A673 (cell line): ENCODE results near the gene POLR1E. TPM values are rescaled to one million over a fixed set of nuclear protein-coding genes. Genes with fewer than 3 reads are reported as not detected.

Source experiments
- BruUV-seq: library from RNA; stranded (reverse); fragments of 400-500 nt; replicated peaks from 2 replicates; lab custom pipeline; 2021; lab: Mats Ljungman, UMichigan
- CTCF ChIA-PET: fragments of 300-600 bp; sonication (Branson Sonifier 250); formaldehyde crosslinking; loops from one replicate; lab custom pipeline; 2022; ENCODE audit warnings: antibody characterized with exemption; lab: Charles Lee
- POLR2A ChIA-PET: fragments of 300-600 bp; sonication (Branson Sonifier 250); formaldehyde crosslinking; loops from one replicate; lab custom pipeline; 2022; ENCODE audit warnings: antibody characterized with exemption; ENCODE audit not compliant: low non-redundant PET; lab: Charles Lee
- DNase-seq: peaks from one replicate; pipeline ENCODE4 v3.0.0-alpha.2; 2015; ENCODE audit warnings: low spot score
- H3K27ac ChIP-seq: fragments of 200-600 bp; sonication (generic); 2 replicates; pipeline ENCODE4 v1.5.1; 2016; ENCODE audit warnings: mixed run types, low read depth, mild to moderate bottlenecking, mixed read lengths, antibody characterized with exemption, low read length; ENCODE audit not compliant: poor library complexity, severe bottlenecking
- H3K27me3 ChIP-seq: fragments of 200-600 bp; sonication (generic); replicated peaks from 2 replicates; pipeline ENCODE4 v1.6.1; 2017; ENCODE audit warnings: mixed run types, low read depth, mild to moderate bottlenecking, mixed read lengths, antibody characterized with exemption, low read length; ENCODE audit not compliant: insufficient read depth, poor library complexity
- H3K36me3 ChIP-seq: fragments of 200-600 bp; sonication (generic); 2 replicates; pipeline ENCODE4 v1.6.1; 2016; ENCODE audit warnings: mixed run types, mild to moderate bottlenecking, mixed read lengths, antibody characterized with exemption, low read length; ENCODE audit not compliant: insufficient read depth, poor library complexity, severe bottlenecking
- H3K4me1 ChIP-seq: fragments of 200-600 bp; sonication (generic); 2 replicates; pipeline ENCODE4 v1.6.1; 2017; ENCODE audit warnings: mixed run types, mild to moderate bottlenecking, mixed read lengths, antibody characterized with exemption, low read length; ENCODE audit not compliant: insufficient read depth, poor library complexity, severe bottlenecking
- H3K4me3 ChIP-seq: fragments of 200-600 bp; sonication (generic); 2 replicates; pipeline ENCODE4 v1.5.1; 2016; ENCODE audit warnings: low read depth, mixed run types, mild to moderate bottlenecking, mixed read lengths, low read length; ENCODE audit not compliant: poor library complexity, severe bottlenecking
- H3K9me3 ChIP-seq: fragments of 200-600 bp; sonication (generic); 2 replicates; pipeline ENCODE4 v1.6.1; 2016; ENCODE audit warnings: mixed run types, low read depth, mild to moderate bottlenecking, mixed read lengths, antibody characterized with exemption, low read length; ENCODE audit not compliant: poor library complexity, severe bottlenecking
- EZH2 ChIP-seq: fragments of 200-600 bp; sonication (generic); IDR thresholded peaks from 2 replicates; pipeline ENCODE4 v1.6.1; 2017; ENCODE audit warnings: borderline replicate concordance, low read depth, mild to moderate bottlenecking, mixed read lengths, antibody characterized with exemption, low read length; ENCODE audit not compliant: poor library complexity, severe bottlenecking
- intact Hi-C: fragments of 100-400 bp; cut with micrococcal nuclease; formaldehyde crosslinking; loops from one replicate; pipeline ENCODE4 v1.10.0; 2022; ENCODE audit not compliant: unreplicated experiment
- total RNA-seq: library from RNA; stranded (reverse); gene quantifications from 2 replicates; pipeline ENCODE4 v1.2.3, GENCODE V29; 2021
- TF ChIP-seq, protein P1 (sequence below): fragments of 300-800, 200-600 bp; sonication (generic); conservative IDR thresholded peaks from 2 replicates; pipeline ENCODE4 v1.5.1; 2017; ENCODE audit warnings: low read depth, mild to moderate bottlenecking, antibody characterized with exemption, low read length, moderate library complexity, mixed read lengths

The POLR1E gene
- total RNA-seq, 1 experiment from 2014 or later, result 68.8 TPM

DNA sequence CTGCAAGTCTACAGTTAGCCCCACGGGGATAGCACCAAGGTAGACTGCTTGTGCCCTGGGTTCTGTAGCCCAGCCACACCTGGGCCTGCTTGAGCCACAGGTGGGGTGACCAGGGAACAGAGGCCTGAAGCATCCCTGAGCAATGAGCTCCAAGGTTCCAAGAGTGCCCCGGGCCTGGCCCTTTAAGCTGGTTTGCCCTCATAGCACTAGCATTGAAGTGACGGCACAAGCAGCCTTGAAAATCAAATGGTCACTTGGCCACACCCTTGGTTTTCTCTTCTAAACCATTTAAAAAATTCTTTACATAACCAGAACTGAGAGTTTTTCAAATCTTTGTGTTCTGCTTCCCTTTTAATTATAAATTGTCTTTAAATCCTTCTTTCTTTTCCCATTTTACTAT is 65.7 kb downstream of the POLR1E start:
- no TSS peak for BruUV-seq

DNA sequence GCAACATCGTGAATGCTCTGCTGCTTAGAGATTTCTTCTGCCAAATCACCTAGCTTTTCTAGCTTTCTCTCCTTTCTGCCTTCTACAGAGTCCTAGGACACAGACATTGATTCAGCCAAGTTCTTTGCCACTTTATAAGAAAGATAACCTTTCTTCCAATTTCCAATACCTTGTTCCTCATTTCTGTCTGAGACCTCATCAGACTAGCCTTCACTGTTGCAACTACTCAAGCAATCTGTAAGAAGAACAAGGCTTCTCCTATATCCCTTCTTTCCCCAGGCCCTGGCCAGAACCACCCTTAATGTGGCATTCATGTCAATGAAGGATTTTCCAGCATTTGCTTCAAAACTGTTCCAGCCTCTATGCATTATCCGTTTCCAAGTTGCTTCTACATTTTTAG is 66.1 kb downstream of the POLR1E start:
- intact Hi-C loops, result no loop called here
- H3K27ac ChIP-seq, result no peak overlapping the region
- H3K36me3 ChIP-seq, result no peaks in the 10 kb centered on the region
- TF ChIP-seq, protein P1, sequence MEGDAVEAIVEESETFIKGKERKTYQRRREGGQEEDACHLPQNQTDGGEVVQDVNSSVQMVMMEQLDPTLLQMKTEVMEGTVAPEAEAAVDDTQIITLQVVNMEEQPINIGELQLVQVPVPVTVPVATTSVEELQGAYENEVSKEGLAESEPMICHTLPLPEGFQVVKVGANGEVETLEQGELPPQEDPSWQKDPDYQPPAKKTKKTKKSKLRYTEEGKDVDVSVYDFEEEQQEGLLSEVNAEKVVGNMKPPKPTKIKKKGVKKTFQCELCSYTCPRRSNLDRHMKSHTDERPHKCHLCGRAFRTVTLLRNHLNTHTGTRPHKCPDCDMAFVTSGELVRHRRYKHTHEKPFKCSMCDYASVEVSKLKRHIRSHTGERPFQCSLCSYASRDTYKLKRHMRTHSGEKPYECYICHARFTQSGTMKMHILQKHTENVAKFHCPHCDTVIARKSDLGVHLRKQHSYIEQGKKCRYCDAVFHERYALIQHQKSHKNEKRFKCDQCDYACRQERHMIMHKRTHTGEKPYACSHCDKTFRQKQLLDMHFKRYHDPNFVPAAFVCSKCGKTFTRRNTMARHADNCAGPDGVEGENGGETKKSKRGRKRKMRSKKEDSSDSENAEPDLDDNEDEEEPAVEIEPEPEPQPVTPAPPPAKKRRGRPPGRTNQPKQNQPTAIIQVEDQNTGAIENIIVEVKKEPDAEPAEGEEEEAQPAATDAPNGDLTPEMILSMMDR, result no peak
- no peak for TF ChIP-seq EZH2
- no TSS peak for BruUV-seq
- no peak overlapping the region for H3K4me3 ChIP-seq
- H3K4me1 ChIP-seq, result no peaks in the 10 kb centered on the region
- DNase-seq, result no peak
- H3K27me3 ChIP-seq, result no peaks in the 10 kb centered on the region
- ChIA-PET CTCF (no interaction called here), POLR2A (no interaction called here)
- H3K9me3 ChIP-seq, result no peaks in the 10 kb centered on the region

More for the DNA sequence above, 65.7 kb downstream of the POLR1E start:
- POLR2A ChIA-PET, result no interaction called here
- DNase-seq, result no peak
- H3K4me3 ChIP-seq, result no peak overlapping the region
- H3K27ac ChIP-seq, result no peak overlapping the region
- H3K36me3 ChIP-seq, result no peaks in the 10 kb centered on the region
- H3K9me3 ChIP-seq, result no peaks in the 10 kb centered on the region
- intact Hi-C loops, result no loop called here
- no peaks in the 10 kb centered on the region for H3K4me1 ChIP-seq
- no peaks in the 10 kb centered on the region for H3K27me3 ChIP-seq
- no peak for TF ChIP-seq EZH2
- TF ChIP-seq, protein P1, result no peak
- CTCF ChIA-PET, result no interaction called here

Other genes with a start within 250 kb of the POLR1E start
- gene GRHPR, start 63.3 kb upstream of the POLR1E start, total RNA-seq, result 102 and 118 TPM in 2 replicates
- 17.2 and 18.0 TPM in 2 replicates for gene ZBTB5, start 20.5 kb upstream of the POLR1E start, total RNA-seq
- 14.5 and 15.0 TPM in 2 replicates for gene FBXO10, start 90.4 kb downstream of the POLR1E start, total RNA-seq
- gene TOMM5, start 106.6 kb downstream of the POLR1E start, total RNA-seq, result 213 and 247 TPM in 2 replicates
- not detected in 2 replicates for gene FRMPD1, start 165.0 kb downstream of the POLR1E start, total RNA-seq